H9 (cell line): ENCODE data around the gene ARID1B. TPM values are rescaled to one million over a fixed set of nuclear protein-coding genes. Genes with fewer than 3 reads are reported as not detected.
A peak's percentile ranks its signal among the peaks of the same experiment; 100 is the strongest.

Experiments used
- DNase-seq: peaks from one replicate; pipeline ENCODE4 v3.0.0-alpha.2; 2017
- H2AFZ ChIP-seq: one replicate; pipeline ENCODE4 v1.6.1; 2013; ENCODE audit warnings: mild to moderate bottlenecking, low read length, control low read depth, moderate library complexity
- H2AK5ac ChIP-seq: 2 replicates; pipeline ENCODE4 v1.6.1; 2013; ENCODE audit warnings: low read length, control low read depth, mixed read lengths; ENCODE audit not compliant: insufficient read length
- H2BK120ac ChIP-seq: one replicate; pipeline ENCODE4 v1.6.1; 2013; ENCODE audit warnings: low read depth, mild to moderate bottlenecking, low read length, control low read depth, inconsistent platforms; ENCODE audit not compliant: poor library complexity, severe bottlenecking
- H2BK12ac ChIP-seq: 2 replicates; pipeline ENCODE4 v1.6.1; 2013; ENCODE audit warnings: low read length, control low read depth, mixed read lengths, low read depth; ENCODE audit not compliant: insufficient read length
- H2BK15ac ChIP-seq: 2 replicates; pipeline ENCODE4 v1.6.1; 2013; ENCODE audit warnings: low read depth, low read length, control low read depth
- H2BK20ac ChIP-seq: one replicate; pipeline ENCODE4 v1.6.1; 2013; ENCODE audit warnings: low read depth, mild to moderate bottlenecking, low read length, control low read depth, inconsistent platforms; ENCODE audit not compliant: poor library complexity, severe bottlenecking
- H2BK5ac ChIP-seq: 2 replicates; pipeline ENCODE4 v1.6.1; 2013; ENCODE audit warnings: low read length, control low read depth, mixed read lengths; ENCODE audit not compliant: insufficient read length
- H3K14ac ChIP-seq: 2 replicates; pipeline ENCODE4 v1.6.1; 2013; ENCODE audit warnings: low read length, control low read depth; ENCODE audit not compliant: insufficient read depth
- H3K18ac ChIP-seq: 2 replicates; pipeline ENCODE4 v1.6.1; 2013; ENCODE audit warnings: low read depth, mild to moderate bottlenecking, mixed read lengths, low read length, control low read depth; ENCODE audit not compliant: insufficient read length
- H3K23ac ChIP-seq: 2 replicates; pipeline ENCODE4 v1.6.1; 2013; ENCODE audit warnings: low read length, control low read depth, mixed read lengths, low read depth; ENCODE audit not compliant: insufficient read length
- H3K23me2 ChIP-seq: 2 replicates; pipeline ENCODE4 v1.6.1; 2013; ENCODE audit warnings: low read depth, mild to moderate bottlenecking, mixed read lengths, low read length, control low read depth; ENCODE audit not compliant: insufficient read length, poor library complexity, severe bottlenecking
- H3K27ac ChIP-seq: 2 replicates; pipeline ENCODE4 v1.5.1; 2013; ENCODE audit warnings: low read length, control low read depth, mixed read lengths, low read depth; ENCODE audit not compliant: insufficient read length
- H3K27me3 ChIP-seq: 2 replicates; pipeline ENCODE4 v1.6.1; 2013; ENCODE audit warnings: low read length, control low read depth, inconsistent platforms; ENCODE audit not compliant: insufficient read depth
- H3K4ac ChIP-seq: 2 replicates; pipeline ENCODE4 v1.6.1; 2013; ENCODE audit warnings: low read depth, mild to moderate bottlenecking, control low read depth, inconsistent platforms, low read length, moderate library complexity
- H3K4me1 ChIP-seq: 2 replicates; pipeline ENCODE4 v1.6.1; 2013; ENCODE audit warnings: low read length, control low read depth, inconsistent platforms; ENCODE audit not compliant: insufficient read depth
- H3K4me2 ChIP-seq: 2 replicates; pipeline ENCODE4 v1.6.1; 2013; ENCODE audit warnings: low read length, control low read depth, mixed read lengths; ENCODE audit not compliant: insufficient read length, insufficient read depth
- H3K56ac ChIP-seq: 2 replicates; pipeline ENCODE4 v1.6.1; 2013; ENCODE audit warnings: low read depth, mild to moderate bottlenecking, mixed read lengths, low read length, control low read depth; ENCODE audit not compliant: insufficient read length
- H3K79me1 ChIP-seq: 2 replicates; pipeline ENCODE4 v1.6.1; 2013; ENCODE audit warnings: low read depth, mild to moderate bottlenecking, moderate library complexity, low read length, control low read depth, inconsistent platforms; ENCODE audit not compliant: insufficient read depth, poor library complexity, severe bottlenecking
- H3K79me2 ChIP-seq: 2 replicates; pipeline ENCODE4 v1.6.1; 2013; ENCODE audit warnings: low read length, control low read depth, inconsistent platforms; ENCODE audit not compliant: insufficient read depth
- H3K9ac ChIP-seq: 2 replicates; pipeline ENCODE4 v1.6.1; 2013; ENCODE audit warnings: low read length, control low read depth, mixed read lengths; ENCODE audit not compliant: insufficient read length; ENCODE audit errors: extremely low read depth
- H3K9me3 ChIP-seq: one replicate; pipeline ENCODE4 v1.6.1; 2013; ENCODE audit warnings: low read depth, low read length, inconsistent platforms; ENCODE audit not compliant: control insufficient read depth
- H3T11ph ChIP-seq: one replicate; pipeline ENCODE4 v1.6.1; 2013; ENCODE audit warnings: mild to moderate bottlenecking, low read length, control low read depth, inconsistent platforms
- H4K20me1 ChIP-seq: one replicate; pipeline ENCODE4 v1.6.1; 2013; ENCODE audit not compliant: control insufficient read depth, insufficient read length, insufficient read depth
- H4K5ac ChIP-seq: 2 replicates; pipeline ENCODE4 v1.6.1; 2013; ENCODE audit warnings: low read depth, mild to moderate bottlenecking, mixed read lengths, low read length, control low read depth; ENCODE audit not compliant: insufficient read length
- H4K8ac ChIP-seq: replicated peaks from 2 replicates; pipeline ENCODE4 v1.6.1; 2013; ENCODE audit warnings: low read length, control low read depth, mixed read lengths, low read depth; ENCODE audit not compliant: insufficient read length
- H4K91ac ChIP-seq: 2 replicates; pipeline ENCODE4 v1.6.1; 2013; ENCODE audit warnings: low read depth, mild to moderate bottlenecking, moderate library complexity, mixed read lengths, low read length, control low read depth; ENCODE audit not compliant: insufficient read length
- H3K27ac Mint-ChIP-seq, 3 experiments: 2 replicates in 2 of 3; 3 replicates in 1 of 3; pipeline ENCODE4 v1.8.0; 2020 to 2021; ENCODE audit warnings: mixed read lengths in 3 of 3, mild to moderate bottlenecking in 1 of 3, moderate library complexity in 1 of 3
- H3K27me3 Mint-ChIP-seq: 2 replicates; pipeline ENCODE4 v1.8.0; 2021; ENCODE audit warnings: low read depth, mild to moderate bottlenecking, moderate library complexity, mixed read lengths
- H3K36me3 Mint-ChIP-seq, 3 experiments: 2 replicates in 2 of 3; 3 replicates in 1 of 3; pipeline ENCODE4 v1.8.0; 2020 to 2021; ENCODE audit warnings: low read depth in 3 of 3, mixed read lengths in 3 of 3; ENCODE audit not compliant: insufficient read depth in 1 of 3
- H3K4me1 Mint-ChIP-seq, 2 experiments: 2 replicates each; pipeline ENCODE4 v1.8.0; 2020; ENCODE audit warnings: mixed read lengths in 2 of 2
- H3K4me3 Mint-ChIP-seq, 2 experiments: 2 replicates in 1 of 2; 3 replicates in 1 of 2; pipeline ENCODE4 v1.8.0; 2020 to 2021; ENCODE audit warnings: mild to moderate bottlenecking in 2 of 2, mixed read lengths in 2 of 2, moderate library complexity in 1 of 2
- H3K9me3 Mint-ChIP-seq, 2 experiments: 2 replicates in 1 of 2; 3 replicates in 1 of 2; pipeline ENCODE4 v1.8.0; 2020; ENCODE audit warnings: mild to moderate bottlenecking in 2 of 2, mixed read lengths in 2 of 2, moderate library complexity in 1 of 2
- WGBS: extraction: QIAGEN DNeasy Blood & Tissue Kit; methylation state at CpG from one replicate; pipeline ENCODE4 v1.1.7; 2013; ENCODE audit warnings: missing lambda C conversion rate, low lambda C conversion rate, mixed read lengths; ENCODE audit not compliant: insufficient read length; ENCODE audit errors: extremely low coverage; 5-methylcytosine and 5-hydroxymethylcytosine counted together
- total RNA-seq: library from RNA; stranded (reverse); gene quantifications from 2 replicates; pipeline ENCODE4 v1.2.1, GENCODE V29; 2021
- TF ChIP-seq, protein P1 (sequence below): fragments of 200-600 bp; sonication (generic); conservative IDR thresholded peaks from 3 replicates; pipeline ENCODE4 v1.8.0; 2021; ENCODE audit warnings: antibody characterized with exemption, mild to moderate bottlenecking

ARID1B gene
- total RNA-seq, 1 experiment from 2014 or later = 88.2 TPM

DNA sequence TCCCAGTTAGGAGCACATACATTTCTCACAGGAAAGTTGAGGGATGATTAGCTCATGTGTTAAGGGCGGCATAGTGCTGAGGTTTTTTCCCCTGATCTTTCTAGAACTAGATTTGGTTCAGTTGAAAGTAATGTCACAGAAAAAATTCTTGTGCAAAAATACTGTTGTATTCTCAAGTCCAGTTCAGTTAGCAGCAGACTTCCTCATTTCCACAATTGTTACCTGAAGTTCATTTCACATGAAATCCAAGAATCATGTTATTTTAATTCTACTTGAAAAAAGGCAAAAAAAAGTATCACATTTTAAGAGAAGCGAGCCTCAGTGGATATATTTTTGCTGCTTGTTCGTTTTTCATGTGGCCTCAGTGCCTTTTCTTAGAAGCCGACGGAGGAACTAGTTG is 318.4 kb downstream of the ARID1B start:
- H3K27ac Mint-ChIP-seq = peak overlapping the region in 1 of 3 experiments; percentile 87; a peak in 1 of 7 replicates
- Histone ChIP-seq H2AK5ac (no peak overlapping the region), H2BK15ac (no peak overlapping the region), H2BK20ac (no peak overlapping the region), H3K23me2 (no peaks in the 10 kb centered on the region), H2BK120ac (no peak overlapping the region), H3K56ac (no peak overlapping the region), H4K20me1 (no peaks in the 10 kb centered on the region), H2BK12ac (no peak overlapping the region), H3K27me3 (no peaks in the 10 kb centered on the region), H3K4me2 (no peak overlapping the region), H3K79me1 (no peaks in the 10 kb centered on the region), H2AFZ (no peak overlapping the region), H4K91ac (no peak overlapping the region), H3K9ac (no peak overlapping the region), H4K5ac (no peak overlapping the region), H3T11ph (no peak overlapping the region), H3K79me2 (no peaks in the 10 kb centered on the region; the same call in 1 of the 2 replicates), H3K4me1 (peaks cover 3% of the 10 kb centered on the region), H3K18ac (no peak overlapping the region), H3K14ac (no peak overlapping the region), H4K8ac (no peak overlapping the region), H2BK5ac (no peak overlapping the region), H3K4ac (no peak overlapping the region), H3K23ac (no peak overlapping the region), H3K9me3 (no peaks in the 10 kb centered on the region), H3K27ac (no peak overlapping the region)
- TF ChIP-seq, protein P1, sequence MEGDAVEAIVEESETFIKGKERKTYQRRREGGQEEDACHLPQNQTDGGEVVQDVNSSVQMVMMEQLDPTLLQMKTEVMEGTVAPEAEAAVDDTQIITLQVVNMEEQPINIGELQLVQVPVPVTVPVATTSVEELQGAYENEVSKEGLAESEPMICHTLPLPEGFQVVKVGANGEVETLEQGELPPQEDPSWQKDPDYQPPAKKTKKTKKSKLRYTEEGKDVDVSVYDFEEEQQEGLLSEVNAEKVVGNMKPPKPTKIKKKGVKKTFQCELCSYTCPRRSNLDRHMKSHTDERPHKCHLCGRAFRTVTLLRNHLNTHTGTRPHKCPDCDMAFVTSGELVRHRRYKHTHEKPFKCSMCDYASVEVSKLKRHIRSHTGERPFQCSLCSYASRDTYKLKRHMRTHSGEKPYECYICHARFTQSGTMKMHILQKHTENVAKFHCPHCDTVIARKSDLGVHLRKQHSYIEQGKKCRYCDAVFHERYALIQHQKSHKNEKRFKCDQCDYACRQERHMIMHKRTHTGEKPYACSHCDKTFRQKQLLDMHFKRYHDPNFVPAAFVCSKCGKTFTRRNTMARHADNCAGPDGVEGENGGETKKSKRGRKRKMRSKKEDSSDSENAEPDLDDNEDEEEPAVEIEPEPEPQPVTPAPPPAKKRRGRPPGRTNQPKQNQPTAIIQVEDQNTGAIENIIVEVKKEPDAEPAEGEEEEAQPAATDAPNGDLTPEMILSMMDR = no peak
- H3K4me3 Mint-ChIP-seq = no peak overlapping the region
- WGBS = no CpG with 5 or more reads among the region's 5 CpGs
- no peak for DNase-seq
- H3K4me1 Mint-ChIP-seq = peaks cover 34 to 57% of the 10 kb centered on the region in 2 experiments
- no peaks in the 10 kb centered on the region for H3K27me3 Mint-ChIP-seq
- no peaks in the 10 kb centered on the region for H3K9me3 Mint-ChIP-seq
- peaks cover 3 to 7% (median 5%) of the 10 kb centered on the region in 3 experiments; a peak in 4 of 7 replicates for H3K36me3 Mint-ChIP-seq
